Measurements from ENCODE around the gene KREMEN1.

GRCh38 chr22:29150701-29151100, 77.9 kb downstream of the KREMEN1 start:
- TF ChIP-seq, protein P1, sequence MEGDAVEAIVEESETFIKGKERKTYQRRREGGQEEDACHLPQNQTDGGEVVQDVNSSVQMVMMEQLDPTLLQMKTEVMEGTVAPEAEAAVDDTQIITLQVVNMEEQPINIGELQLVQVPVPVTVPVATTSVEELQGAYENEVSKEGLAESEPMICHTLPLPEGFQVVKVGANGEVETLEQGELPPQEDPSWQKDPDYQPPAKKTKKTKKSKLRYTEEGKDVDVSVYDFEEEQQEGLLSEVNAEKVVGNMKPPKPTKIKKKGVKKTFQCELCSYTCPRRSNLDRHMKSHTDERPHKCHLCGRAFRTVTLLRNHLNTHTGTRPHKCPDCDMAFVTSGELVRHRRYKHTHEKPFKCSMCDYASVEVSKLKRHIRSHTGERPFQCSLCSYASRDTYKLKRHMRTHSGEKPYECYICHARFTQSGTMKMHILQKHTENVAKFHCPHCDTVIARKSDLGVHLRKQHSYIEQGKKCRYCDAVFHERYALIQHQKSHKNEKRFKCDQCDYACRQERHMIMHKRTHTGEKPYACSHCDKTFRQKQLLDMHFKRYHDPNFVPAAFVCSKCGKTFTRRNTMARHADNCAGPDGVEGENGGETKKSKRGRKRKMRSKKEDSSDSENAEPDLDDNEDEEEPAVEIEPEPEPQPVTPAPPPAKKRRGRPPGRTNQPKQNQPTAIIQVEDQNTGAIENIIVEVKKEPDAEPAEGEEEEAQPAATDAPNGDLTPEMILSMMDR (IDR thresholded peaks at IDR 0.05; ENCODE audit: borderline replicate concordance, extremely low read depth, low read length, poor library complexity, severe bottlenecking), result no peak
- no peak for TF ChIP-seq EZH2 (IDR thresholded peaks at IDR 0.05; ENCODE audit: borderline replicate concordance, low read depth, low read length, severe bottlenecking)

Measured in DND-41 (cell line).